HepG2 (cell line): ENCODE results near the gene UPB1. TPM values are rescaled to one million over a fixed set of nuclear protein-coding genes. Genes with fewer than 3 reads are reported as not detected.

Source experiments
- AKNA ChIP-seq: sonication (generic); formaldehyde crosslinking; IDR thresholded peaks from 2 replicates; pipeline ENCODE4 v1.4.0; 2020; ENCODE audit warnings: missing genetic modification reagents, borderline replicate concordance
- CBX1 ChIP-seq: IDR thresholded peaks from one replicate; pipeline ENCODE4 v1.6.1; 2016; ENCODE audit warnings: antibody characterized with exemption, low read depth
- FOXO1 ChIP-seq: sonication (generic); formaldehyde crosslinking; IDR thresholded peaks from 2 replicates; pipeline ENCODE4 v1.4.0; 2020; ENCODE audit warnings: missing genetic modification reagents
- FOXP1 ChIP-seq, 2 experiments: fragments of 450-650 bp in 1 of 2; IDR thresholded peaks; 2 replicates each; pipeline ENCODE4 v1.6.1; 2017 to 2018; ENCODE audit warnings: antibody characterized with exemption in 1 of 2
- IKZF4 ChIP-seq: sonication (generic); formaldehyde crosslinking; IDR thresholded peaks from 2 replicates; pipeline ENCODE4 v1.5.1; 2020; ENCODE audit warnings: borderline replicate concordance, mild to moderate bottlenecking, low read depth, missing genetic modification reagents; ENCODE audit errors: not compliant biosample characterization
- LBX2 ChIP-seq: sonication (generic); formaldehyde crosslinking; IDR thresholded peaks from 2 replicates; pipeline ENCODE4 v1.5.0; 2020; ENCODE audit warnings: missing genetic modification reagents, mild to moderate bottlenecking, borderline replicate concordance
- MAX ChIP-seq: IDR thresholded peaks from 2 replicates; pipeline ENCODE4 v1.6.1; 2012; ENCODE audit warnings: inconsistent platforms
- PHF8 ChIP-seq: sonication (generic); formaldehyde crosslinking; IDR thresholded peaks from 2 replicates; pipeline ENCODE4 v1.5.0; 2020; ENCODE audit warnings: missing genetic modification reagents
- YEATS2 ChIP-seq: sonication (generic); formaldehyde crosslinking; IDR thresholded peaks from 2 replicates; pipeline ENCODE4 v1.4.0; 2020; ENCODE audit warnings: missing genetic modification reagents, borderline replicate concordance
- ZBTB3 ChIP-seq: sonication (generic); formaldehyde crosslinking; IDR thresholded peaks from 2 replicates; pipeline ENCODE4 v1.4.0; 2020; ENCODE audit warnings: low read depth, mild to moderate bottlenecking, moderate library complexity, missing genetic modification reagents, borderline replicate concordance
- ZFAT ChIP-seq: sonication (generic); formaldehyde crosslinking; conservative IDR thresholded peaks from 2 replicates; pipeline ENCODE4 v1.8.1; 2023; ENCODE audit warnings: missing genetic modification reagents, inconsistent platforms
- ZFP36 ChIP-seq: fragments of 150-350 bp; IDR thresholded peaks from 2 replicates; pipeline ENCODE4 v1.6.1; 2018; ENCODE audit warnings: borderline replicate concordance, low read length, low read depth; ENCODE audit not compliant: partially characterized antibody
- ZNF207 ChIP-seq: fragments of 450-650 bp; IDR thresholded peaks from 2 replicates; pipeline ENCODE4 v1.6.1; 2016; ENCODE audit warnings: antibody characterized with exemption, borderline replicate concordance
- ZNF225 ChIP-seq: sonication (generic); formaldehyde crosslinking; IDR thresholded peaks from 2 replicates; pipeline ENCODE4 v1.4.0; 2020; ENCODE audit warnings: mild to moderate bottlenecking, missing genetic modification reagents
- ZNF276 ChIP-seq: sonication (generic); formaldehyde crosslinking; IDR thresholded peaks from 2 replicates; pipeline ENCODE4 v1.4.0; 2020; ENCODE audit warnings: mild to moderate bottlenecking, low read depth, missing genetic modification reagents
- ZNF44 ChIP-seq: sonication (generic); formaldehyde crosslinking; IDR thresholded peaks from 2 replicates; pipeline ENCODE4 v1.5.1; 2020; ENCODE audit warnings: mild to moderate bottlenecking, missing genetic modification reagents
- ZNF775 ChIP-seq: sonication (generic); formaldehyde crosslinking; IDR thresholded peaks from 2 replicates; pipeline ENCODE4 v1.4.0; 2020; ENCODE audit warnings: missing genetic modification reagents, mild to moderate bottlenecking, moderate library complexity, borderline replicate concordance
- ZNF784 ChIP-seq: sonication (generic); formaldehyde crosslinking; IDR thresholded peaks from 2 replicates; pipeline ENCODE4 v1.5.1; 2020; ENCODE audit warnings: missing genetic modification reagents, mild to moderate bottlenecking, borderline replicate concordance
- ZNF816 ChIP-seq: sonication (generic); formaldehyde crosslinking; IDR thresholded peaks from 2 replicates; pipeline ENCODE4 v1.8.0; 2022; ENCODE audit warnings: missing genetic modification reagents, mild to moderate bottlenecking, borderline replicate concordance
- ZSCAN20 ChIP-seq: sonication (generic); formaldehyde crosslinking; IDR thresholded peaks from 2 replicates; pipeline ENCODE4 v1.4.0; 2020; ENCODE audit warnings: missing genetic modification reagents, mild to moderate bottlenecking, borderline replicate concordance
- polyA plus RNA-seq, 8 experiments: library from polyadenylated mRNA; depleted of rRNA in 3 of 8; stranded (reverse) in 7 of 8; unstranded in 1 of 8; fragments of >200 nt; fragmentation: Illumina TruSeq in 4 of 8; extraction: Trizol in 4 of 8; gene quantifications; 2 replicates each; pipeline versions ENCODE4 v1.2.1 to v1.2.3, GENCODE V29; 2011 to 2016; ENCODE audit warnings: low read depth in 4 of 8, missing spikeins in 1 of 8, mixed read lengths in 1 of 8; ENCODE audit not compliant: insufficient read depth in 1 of 8
- total RNA-seq, 5 experiments: library from RNA; depleted of rRNA; stranded (reverse); fragments of >200 nt; fragmentation: Illumina TruSeq; extraction: Trizol; gene quantifications; 2 replicates each; pipeline ENCODE4 v1.2.3, GENCODE V29; 2016; ENCODE audit warnings: low read depth in 1 of 5

UPB1 gene
- total and polyA plus RNA-seq, 2 of the 13 experiments (the other 11 are each of a cell fraction or from before 2014, with no cell fraction given), result 0.38 to 1.2 TPM

- TF ChIP-seq ZBTB3 (no peak; the same call in 1 of the 2 replicates), LBX2 (CRISPR knock-in tag) (no peak), ZFP36 (no peak), ZNF276 (CRISPR knock-in tag) (no peak), AKNA (CRISPR knock-in tag) (peak; percentile 58; the same call in 1 of the 2 replicates), IKZF4 (CRISPR knock-in tag) (peak; percentile 60), ZNF44 (CRISPR knock-in tag) (peak; percentile 94), CBX1 (peak; percentile 81), FOXO1 (CRISPR knock-in tag) (peak; percentile 77), ZNF784 (peak; percentile 83; the same call in 1 of the 2 replicates), FOXP1 (IDR thresholded peaks at IDR 0.05) (no peak), FOXP1 (CRISPR knock-in tag; IDR thresholded peaks at IDR 0.05) (peak; percentile 34; the same call in 1 of the 2 replicates), MAX (peak; percentile 87), ZNF775 (CRISPR knock-in tag) (no peak), PHF8 (CRISPR knock-in tag) (peak; percentile 94), ZNF816 (CRISPR knock-in tag) (peak; percentile 70), ZSCAN20 (CRISPR knock-in tag) (no peak), ZFAT (no peak), ZNF225 (CRISPR knock-in tag) (no peak; the same call in none of the 2 replicates), YEATS2 (CRISPR knock-in tag) (peak; percentile 99), ZNF207 (no peak)
Measured at GRCh38 chr22:24555165-24556039, 60.3 kb downstream of the UPB1 start, which contains the start of gene SNRPD3 (continued).
